GM12865 (cell line): Measurements from ENCODE around the gene TTLL11.

Source experiments
- DNase-seq: peaks from one replicate; pipeline ENCODE4 v3.0.0; 2010; ENCODE audit warnings: low read depth
- H3K4me3 ChIP-seq: 2 replicates; pipeline ENCODE4 v1.5.1; 2011; ENCODE audit warnings: mild to moderate bottlenecking, low read depth, low read length, control low read depth
- CTCF ChIP-seq: IDR thresholded peaks from 2 replicates; pipeline ENCODE4 v1.5.1; 2011; ENCODE audit warnings: low read length, control low read depth, low read depth, inconsistent platforms; ENCODE audit not compliant: insufficient read depth; ENCODE audit errors: missing control alignments

The TTLL11 gene

GRCh38 chr9:121902461-121903135 lies 190.5 kb downstream of the TTLL11 start:
- peak; percentile 55 for DNase-seq
- H3K4me3 ChIP-seq: no peak overlapping the region
- no peak for TF ChIP-seq CTCF

GRCh38 chr9:121901616-121902015 lies 191.5 kb downstream of the TTLL11 start:
- no peak for TF ChIP-seq CTCF
- DNase-seq: peak; percentile 51
- no peak overlapping the region for H3K4me3 ChIP-seq

- H3K4me3 ChIP-seq: no peak overlapping the region
- no peak for TF ChIP-seq CTCF
Measured at GRCh38 chr9:121900163-121900562, 192.9 kb downstream of the TTLL11 start.

GRCh38 chr9:121898856-121899255 lies 194.3 kb downstream of the TTLL11 start:
- TF ChIP-seq CTCF: no peak
- DNase-seq: no peak
- no peak overlapping the region for H3K4me3 ChIP-seq

More at GRCh38 chr9:121900163-121900562, 192.9 kb downstream of the TTLL11 start:
- DNase-seq: no peak

- no peak for DNase-seq
- no peak for TF ChIP-seq CTCF
- no peak overlapping the region for H3K4me3 ChIP-seq
Measured at GRCh38 chr9:121897140-121897539, 196.0 kb downstream of the TTLL11 start.

GRCh38 chr9:121896545-121896943 lies 196.6 kb downstream of the TTLL11 start:
- TF ChIP-seq CTCF: no peak
- no peak overlapping the region for H3K4me3 ChIP-seq
- DNase-seq: no peak
